ENCODE data around the gene CLDN22.

Gene CLDN22

GRCh38 chr4:183321516-183321915 lies 1.4 kb upstream of the CLDN22 start:
- no peak for DNase-seq (ENCODE audit: low spot score)

GRCh38 chr4:183321079-183321478 lies 1.0 kb upstream of the CLDN22 start:
- DNase-seq (ENCODE audit: low spot score) = no peak

- no peak for DNase-seq (ENCODE audit: low spot score)
Observed at GRCh38 chr4:183318656-183319055, 1.4 kb downstream of the CLDN22 start.

- DNase-seq (ENCODE audit: low spot score) = no peak
Observed at GRCh38 chr4:183314806-183315205, 5.3 kb downstream of the CLDN22 start.

GRCh38 chr4:183314336-183314735 lies 5.7 kb downstream of the CLDN22 start:
- DNase-seq (ENCODE audit: low spot score) = no peak

GRCh38 chr4:183312841-183313240 lies 7.2 kb downstream of the CLDN22 start:
- no peak for DNase-seq (ENCODE audit: low spot score)

GRCh38 chr4:183306811-183307210 lies 13.3 kb downstream of the CLDN22 start:
- DNase-seq (ENCODE audit: low spot score) = no peak

- no peak for DNase-seq (ENCODE audit: low spot score)
Observed at GRCh38 chr4:183304538-183304937, 15.5 kb downstream of the CLDN22 start.

GRCh38 chr4:183304067-183304466 lies 16.0 kb downstream of the CLDN22 start:
- DNase-seq (ENCODE audit: low spot score) = no peak

- DNase-seq (ENCODE audit: low spot score) = no peak
Observed at GRCh38 chr4:183303301-183303700, 16.8 kb downstream of the CLDN22 start.

- DNase-seq (ENCODE audit: low spot score) = no peak
Observed at GRCh38 chr4:183300655-183301054, 19.4 kb downstream of the CLDN22 start.

- no peak for DNase-seq (ENCODE audit: low spot score)
Observed at GRCh38 chr4:183300070-183300469, 20.0 kb downstream of the CLDN22 start.

GRCh38 chr4:183299464-183299863 lies 20.6 kb downstream of the CLDN22 start:
- no peak for DNase-seq (ENCODE audit: low spot score)

- no peak for DNase-seq (ENCODE audit: low spot score)
Observed at GRCh38 chr4:183297675-183298074, 22.4 kb downstream of the CLDN22 start.

- DNase-seq (ENCODE audit: low spot score) = no peak
Observed at GRCh38 chr4:183295711-183296110, 24.4 kb downstream of the CLDN22 start.

- DNase-seq (ENCODE audit: low spot score) = no peak
Observed at GRCh38 chr4:183291070-183291469, 29.0 kb downstream of the CLDN22 start.

GRCh38 chr4:183289688-183290087 lies 30.4 kb downstream of the CLDN22 start:
- no peak for DNase-seq (ENCODE audit: low spot score)

- DNase-seq (ENCODE audit: low spot score) = no peak
Observed at GRCh38 chr4:183288955-183289354, 31.1 kb downstream of the CLDN22 start.

- DNase-seq (ENCODE audit: low spot score) = no peak
Observed at GRCh38 chr4:183287677-183288076, 32.4 kb downstream of the CLDN22 start.

- no peak for DNase-seq (ENCODE audit: low spot score)
Observed at GRCh38 chr4:183287309-183287659, 32.8 kb downstream of the CLDN22 start.

- DNase-seq (ENCODE audit: low spot score) = no peak
Observed at GRCh38 chr4:183286590-183287308, 33.3 kb downstream of the CLDN22 start.

- DNase-seq (ENCODE audit: low spot score) = no peak
Observed at GRCh38 chr4:183285886-183286285, 34.2 kb downstream of the CLDN22 start.

GRCh38 chr4:183284965-183285364 lies 35.1 kb downstream of the CLDN22 start:
- DNase-seq (ENCODE audit: low spot score) = no peak

- DNase-seq (ENCODE audit: low spot score) = no peak
Observed at GRCh38 chr4:183284258-183284785, 35.8 kb downstream of the CLDN22 start.

Data from CD4-positive, alpha-beta T cell treated with Interleukin-2 at 100 ng/mL for 4 hours (primary cell).